Gastrocnemius medialis (tissue), 4 donors: Measurements from ENCODE around the gene ENDOG.

Source experiments
- POLR2A ChIP-seq, 2 donors: fragments of 450-650 bp; IDR thresholded peaks; one replicate each; pipeline ENCODE4 v1.6.1; 2017; ENCODE audit warnings: antibody characterized with exemption in 2 of 2, mild to moderate bottlenecking in 2 of 2, moderate library complexity in 2 of 2
- TF ChIP-seq, protein P1 (sequence below), 5 experiments: fragments of 450-650 bp in 3 of 5; fragments of 200-600 bp in 2 of 5; sonication (generic) in 2 of 5; IDR thresholded peaks in 4 of 5; conservative IDR thresholded peaks in 1 of 5; 1 replicate in 4 of 5; 2 replicates in 1 of 5; pipeline ENCODE4 v1.5.1; 2016 to 2019; ENCODE audit warnings: antibody characterized with exemption in 5 of 5, mild to moderate bottlenecking in 3 of 5, moderate library complexity in 3 of 5

- TF ChIP-seq, protein P1, sequence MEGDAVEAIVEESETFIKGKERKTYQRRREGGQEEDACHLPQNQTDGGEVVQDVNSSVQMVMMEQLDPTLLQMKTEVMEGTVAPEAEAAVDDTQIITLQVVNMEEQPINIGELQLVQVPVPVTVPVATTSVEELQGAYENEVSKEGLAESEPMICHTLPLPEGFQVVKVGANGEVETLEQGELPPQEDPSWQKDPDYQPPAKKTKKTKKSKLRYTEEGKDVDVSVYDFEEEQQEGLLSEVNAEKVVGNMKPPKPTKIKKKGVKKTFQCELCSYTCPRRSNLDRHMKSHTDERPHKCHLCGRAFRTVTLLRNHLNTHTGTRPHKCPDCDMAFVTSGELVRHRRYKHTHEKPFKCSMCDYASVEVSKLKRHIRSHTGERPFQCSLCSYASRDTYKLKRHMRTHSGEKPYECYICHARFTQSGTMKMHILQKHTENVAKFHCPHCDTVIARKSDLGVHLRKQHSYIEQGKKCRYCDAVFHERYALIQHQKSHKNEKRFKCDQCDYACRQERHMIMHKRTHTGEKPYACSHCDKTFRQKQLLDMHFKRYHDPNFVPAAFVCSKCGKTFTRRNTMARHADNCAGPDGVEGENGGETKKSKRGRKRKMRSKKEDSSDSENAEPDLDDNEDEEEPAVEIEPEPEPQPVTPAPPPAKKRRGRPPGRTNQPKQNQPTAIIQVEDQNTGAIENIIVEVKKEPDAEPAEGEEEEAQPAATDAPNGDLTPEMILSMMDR (IDR thresholded peaks at IDR 0.05 in 4 of 5, conservative IDR thresholded peaks at IDR 0.05 in 1 of 5), result no peak
- TF ChIP-seq POLR2A (IDR thresholded peaks at IDR 0.05), result no peak
Measured at GRCh38 chr9:128798896-128799295, 19.4 kb upstream of the ENDOG start.
